Spleen (tissue), 11 donors: ENCODE measurements around the gene PRKCA. TPM values are rescaled to one million over a fixed set of nuclear protein-coding genes. Genes with fewer than 3 reads are reported as not detected.

ENCODE experiments used
- DNase-seq: peaks from one replicate; pipeline ENCODE4 v3.0.0-alpha.2; 2020
- H3K27ac ChIP-seq, 8 donors: fragments of 200-600 bp; sonication (generic) in 7 of 8; 1 replicate in 4 of 8; 2 replicates in 4 of 8; pipeline versions ENCODE4 v1.5.0 to v1.8.0; 2016 to 2021; ENCODE audit warnings: inconsistent platforms in 4 of 8, mild to moderate bottlenecking in 4 of 8, moderate library complexity in 1 of 8
- H3K27me3 ChIP-seq, 7 donors: fragments of 200-600 bp; sonication (generic) in 6 of 7; replicated peaks in 1 of 7; 1 replicate in 4 of 7; 2 replicates in 3 of 7; pipeline versions ENCODE4 v1.5.0 to v1.8.0; 2016 to 2021; ENCODE audit warnings: inconsistent platforms in 3 of 7, mild to moderate bottlenecking in 1 of 7
- H3K36me3 ChIP-seq, 6 donors: fragments of 200-600 bp; sonication (generic) in 5 of 6; 1 replicate in 4 of 6; 2 replicates in 2 of 6; pipeline versions ENCODE4 v1.5.0 to v1.8.0; 2016 to 2021; ENCODE audit warnings: inconsistent platforms in 2 of 6
- H3K4me1 ChIP-seq, 6 donors: fragments of 200-600 bp; sonication (generic) in 5 of 6; 1 replicate in 3 of 6; 2 replicates in 3 of 6; pipeline versions ENCODE4 v1.5.0 to v1.8.0; 2016 to 2021; ENCODE audit warnings: inconsistent platforms in 3 of 6
- H3K4me3 ChIP-seq, 8 donors: fragments of 200-600 bp; sonication (generic) in 7 of 8; 1 replicate in 4 of 8; 2 replicates in 4 of 8; pipeline versions ENCODE4 v1.5.0 to v1.8.0; 2016 to 2021; ENCODE audit warnings: inconsistent platforms in 4 of 8, mild to moderate bottlenecking in 4 of 8, moderate library complexity in 2 of 8
- H3K9me3 ChIP-seq, 8 donors: fragments of 200-600 bp; sonication (generic) in 7 of 8; 1 replicate in 4 of 8; 2 replicates in 4 of 8; pipeline versions ENCODE4 v1.5.0 to v1.8.0; 2016 to 2021; ENCODE audit warnings: inconsistent platforms in 4 of 8
- CTCF ChIP-seq, 11 experiments: fragments of 200-600 bp in 7 of 11; fragments of 450-650 bp in 4 of 11; sonication (generic) in 4 of 11; IDR thresholded peaks in 8 of 11; conservative IDR thresholded peaks in 3 of 11; 1 replicate in 7 of 11; 2 replicates in 4 of 11; pipeline versions ENCODE4 v1.4.0 to v1.8.0; 2016 to 2021; ENCODE audit warnings: antibody characterized with exemption in 11 of 11, inconsistent platforms in 4 of 11, mild to moderate bottlenecking in 1 of 11
- POLR2A ChIP-seq, 3 donors: fragments of 450-650 bp; IDR thresholded peaks; one replicate each; pipeline ENCODE4 v1.5.1; 2017; ENCODE audit warnings: antibody characterized with exemption in 3 of 3, mild to moderate bottlenecking in 1 of 3
- POLR2AphosphoS5 ChIP-seq, 3 donors: sonication (generic); formaldehyde crosslinking; IDR thresholded peaks; one replicate each; pipeline ENCODE4 v1.5.1; 2017; ENCODE audit warnings: antibody characterized with exemption in 3 of 3
- WGBS, 5 donors: extraction: QIAGEN DNeasy Blood & Tissue Kit in 3 of 5; methylation state at CpG; one replicate each; pipeline versions ENCODE4 v1.1.5 to v1.1.7; 2013 to 2018; 5-methylcytosine and 5-hydroxymethylcytosine counted together
- intact Hi-C: fragments of 100-400 bp; cut with DNase I; formaldehyde crosslinking; loops from one replicate; pipeline ENCODE4 v1.15.0; 2023; ENCODE audit warnings: low total_unique reads
- polyA plus RNA-seq, 3 donors: library from polyadenylated mRNA; stranded (reverse); fragments of 200-250 nt; gene quantifications; one replicate each; pipeline ENCODE4 v1.2.1, GENCODE V29; 2013
- total RNA-seq, 7 donors: library from RNA; depleted of rRNA in 3 of 7; stranded (reverse); fragments of >200 nt in 3 of 7; fragmentation: NEBNext Ultra II Directional in 4 of 7; extraction: Animal tissue kit (Norgen Biotek cat#: 25700) in 4 of 7; gene quantifications; one replicate each; pipeline versions ENCODE4 v1.1.0 to v1.2.1, GENCODE V29; 2016 to 2021
- donor health status: healthy with polysubstance abuse.
- donor health status: DM: no; HTN: no; CAD: no; lungs with moderate emphysema.
- donor health status: DM: no; HTN: no; CAD: no.
- donor health status: Bipolar disorder and iron deficiency.
- donor health status: healthy.
- donor health status: DM: no; HTN: no; CAD: no.
- donor health status: DM: yes; HTN: yes; CAD: no.

Gene PRKCA
- total and polyA plus RNA-seq, 10 donors: 1.7 to 59.7 (median 31.2) TPM

- 77 to 85% (median 79%) methylated on average over 9 of the region's 9 CpGs for WGBS, 5 donors
These were observed 268.2 kb downstream of the PRKCA start for GRCh38 chr17:66570447-66571195.

GRCh38 chr17:66571745-66572144 is 269.3 kb downstream of the PRKCA start:
- no peak overlapping the region for H3K27ac ChIP-seq
- intact Hi-C loops: no loop called here
- no peak for TF ChIP-seq CTCF (IDR thresholded peaks at IDR 0.05 in 8 of 11, conservative IDR thresholded peaks at IDR 0.05 in 3 of 11)
- peaks cover 0 to 6% (median 0%) of the 10 kb centered on the region in 8 donors for H3K9me3 ChIP-seq
- no peak overlapping the region for H3K4me3 ChIP-seq
- no peak for DNase-seq
- H3K27me3 ChIP-seq: no peaks in the 10 kb centered on the region
- whole genome bisulfite sequencing, 5 donors: 87 to 95% (median 92%) methylated on average over 8 of the region's 8 CpGs
- peaks cover 0 to 11% (median 5%) of the 10 kb centered on the region in 6 donors for H3K4me1 ChIP-seq
- H3K36me3 ChIP-seq: no peaks in the 10 kb centered on the region

More at GRCh38 chr17:66570447-66571195, 268.2 kb downstream of the PRKCA start:
- H3K4me3 ChIP-seq: no peak overlapping the region
- DNase-seq: no peak
- no peaks in the 10 kb centered on the region for H3K36me3 ChIP-seq
- intact Hi-C loops: no loop called here
- peaks cover 0 to 13% (median 5%) of the 10 kb centered on the region in 6 donors for H3K4me1 ChIP-seq
- TF ChIP-seq CTCF (IDR thresholded peaks at IDR 0.05 in 8 of 11, conservative IDR thresholded peaks at IDR 0.05 in 3 of 11): no peak
- TF ChIP-seq POLR2A (IDR thresholded peaks at IDR 0.05): no peak
- no peak for TF ChIP-seq POLR2AphosphoS5 (IDR thresholded peaks at IDR 0.05)
- H3K9me3 ChIP-seq: peaks cover 0 to 6% (median 0%) of the 10 kb centered on the region in 8 donors
- H3K27ac ChIP-seq: no peak overlapping the region
- no peaks in the 10 kb centered on the region for H3K27me3 ChIP-seq

- Histone ChIP-seq H3K4me1 (peaks cover 0 to 6% (median under 1%) of the 10 kb centered on the region in 6 donors), H3K4me3 (no peak overlapping the region), H3K36me3 (no peaks in the 10 kb centered on the region), H3K27ac (no peak overlapping the region), H3K27me3 (no peaks in the 10 kb centered on the region), H3K9me3 (peaks cover 0 to 6% (median 0%) of the 10 kb centered on the region in 8 donors)
- TF ChIP-seq POLR2AphosphoS5 (IDR thresholded peaks at IDR 0.05) (no peak), CTCF (IDR thresholded peaks at IDR 0.05 in 8 of 11, conservative IDR thresholded peaks at IDR 0.05 in 3 of 11) (no peak), POLR2A (IDR thresholded peaks at IDR 0.05) (no peak)
- intact Hi-C loops: no loop called here
- WGBS, 5 donors: 74 to 84% (median 79%) methylated on average over 4 of the region's 4 CpGs
- DNase-seq: no peak
These were observed 270.7 kb downstream of the PRKCA start for GRCh38 chr17:66573078-66573477.

- WGBS, 5 donors: 65 to 88% (median 68%) methylated on average over 4 of the region's 4 CpGs
- H3K36me3 ChIP-seq: no peaks in the 10 kb centered on the region
- H3K27ac ChIP-seq: no peak overlapping the region
- H3K27me3 ChIP-seq: no peaks in the 10 kb centered on the region
- TF ChIP-seq CTCF (IDR thresholded peaks at IDR 0.05 in 8 of 11, conservative IDR thresholded peaks at IDR 0.05 in 3 of 11) (no peak), POLR2A (IDR thresholded peaks at IDR 0.05) (no peak), POLR2AphosphoS5 (IDR thresholded peaks at IDR 0.05) (no peak)
- intact Hi-C loops: no loop called here
- H3K9me3 ChIP-seq: peaks cover 0 to 6% (median 0%) of the 10 kb centered on the region in 8 donors
- no peak overlapping the region for H3K4me3 ChIP-seq
- DNase-seq: no peak
- peaks cover 5 to 17% (median 9%) of the 10 kb centered on the region in 6 donors for H3K4me1 ChIP-seq
These were observed 271.7 kb downstream of the PRKCA start for GRCh38 chr17:66574123-66574522.
